ENCODE results near the gene FLT4.

FLT4 gene

DNA sequence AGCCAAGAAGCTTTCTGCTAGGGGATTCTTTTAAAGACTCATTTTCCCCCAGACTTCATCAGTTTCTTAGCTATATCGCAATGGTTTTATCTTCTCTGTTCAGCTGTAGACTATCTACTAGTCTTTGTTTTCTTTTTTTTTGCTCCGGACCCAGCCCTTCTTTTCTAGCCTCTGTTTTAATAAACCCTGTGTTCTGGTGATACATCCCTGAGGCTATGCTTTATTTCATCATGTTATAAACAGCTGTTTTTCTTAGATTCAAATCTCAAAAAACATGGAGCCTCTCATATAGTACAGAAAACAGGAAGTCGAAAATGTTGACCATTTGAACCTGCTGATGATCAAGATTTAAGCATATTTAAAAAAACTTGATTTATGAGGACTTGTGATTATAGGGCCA, 95.9 kb downstream of the FLT4 start:
- DNase-seq = no peak
- H3K27me3 ChIP-seq (replicated peaks) = no peaks in the 10 kb centered on the region
- no peak overlapping the region for H3K27ac ChIP-seq
- in situ Hi-C loops (cut with HindIII; ENCODE audit: low pct_ligation_motif_present, low sequenced_read_pairs) = no loop called here
- H3K4me3 ChIP-seq (ENCODE audit: low read depth, low read length) = no peak overlapping the region
- H3K36me3 ChIP-seq (replicated peaks) = peaks cover 5% of the 10 kb centered on the region
- TF ChIP-seq, protein P1, sequence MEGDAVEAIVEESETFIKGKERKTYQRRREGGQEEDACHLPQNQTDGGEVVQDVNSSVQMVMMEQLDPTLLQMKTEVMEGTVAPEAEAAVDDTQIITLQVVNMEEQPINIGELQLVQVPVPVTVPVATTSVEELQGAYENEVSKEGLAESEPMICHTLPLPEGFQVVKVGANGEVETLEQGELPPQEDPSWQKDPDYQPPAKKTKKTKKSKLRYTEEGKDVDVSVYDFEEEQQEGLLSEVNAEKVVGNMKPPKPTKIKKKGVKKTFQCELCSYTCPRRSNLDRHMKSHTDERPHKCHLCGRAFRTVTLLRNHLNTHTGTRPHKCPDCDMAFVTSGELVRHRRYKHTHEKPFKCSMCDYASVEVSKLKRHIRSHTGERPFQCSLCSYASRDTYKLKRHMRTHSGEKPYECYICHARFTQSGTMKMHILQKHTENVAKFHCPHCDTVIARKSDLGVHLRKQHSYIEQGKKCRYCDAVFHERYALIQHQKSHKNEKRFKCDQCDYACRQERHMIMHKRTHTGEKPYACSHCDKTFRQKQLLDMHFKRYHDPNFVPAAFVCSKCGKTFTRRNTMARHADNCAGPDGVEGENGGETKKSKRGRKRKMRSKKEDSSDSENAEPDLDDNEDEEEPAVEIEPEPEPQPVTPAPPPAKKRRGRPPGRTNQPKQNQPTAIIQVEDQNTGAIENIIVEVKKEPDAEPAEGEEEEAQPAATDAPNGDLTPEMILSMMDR (IDR thresholded peaks at IDR 0.05; ENCODE audit: low read depth, low read length, missing control alignments) = no peak
